Natural killer cell (primary cell): ENCODE measurements around the gene FOXC2. TPM values are rescaled to one million over a fixed set of nuclear protein-coding genes. Genes with fewer than 3 reads are reported as not detected.

Source experiments
- ATAC-seq, 3 donors: fragments of 150-1000 bp in 2 of 3; fragments of 200-7000 bp in 1 of 3; cut with Tn5 transposase; 1 replicate in 1 of 3; 2 replicates in 2 of 3; pipeline ENCODE4 v1.10.0; 2021; ENCODE audit warnings: mild to moderate bottlenecking in 2 of 3, moderate library complexity in 2 of 3
- DNase-seq, 2 donors: peaks; one replicate each; pipeline versions ENCODE4 v3.0.0 to v3.0.0-alpha.2; 2013 to 2021; ENCODE audit warnings: mixed read lengths in 1 of 2
- H3K27ac ChIP-seq: one replicate; pipeline ENCODE4 v1.5.1; 2013; ENCODE audit warnings: mild to moderate bottlenecking, low read length
- H3K27me3 ChIP-seq: one replicate; pipeline ENCODE4 v1.6.1; 2013; ENCODE audit warnings: low read length; ENCODE audit not compliant: control insufficient read depth, insufficient read depth
- H3K36me3 ChIP-seq: one replicate; pipeline ENCODE4 v1.6.1; 2013; ENCODE audit warnings: low read length; ENCODE audit not compliant: control insufficient read depth, insufficient read depth
- H3K4me1 ChIP-seq: one replicate; pipeline ENCODE4 v1.6.1; 2013; ENCODE audit warnings: low read length; ENCODE audit not compliant: control insufficient read depth, insufficient read depth
- H3K4me3 ChIP-seq: one replicate; pipeline ENCODE4 v1.5.1; 2013; ENCODE audit warnings: low read length
- H3K9me3 ChIP-seq: one replicate; pipeline ENCODE4 v1.6.1; 2013; ENCODE audit warnings: low read length; ENCODE audit not compliant: control insufficient read depth, insufficient read depth
- H3K27ac Mint-ChIP-seq, 2 donors: one replicate each; pipeline ENCODE4 v1.8.0; 2022; ENCODE audit warnings: mild to moderate bottlenecking in 2 of 2, mixed read lengths in 2 of 2, moderate library complexity in 1 of 2
- H3K27me3 Mint-ChIP-seq, 2 donors: one replicate each; pipeline ENCODE4 v1.8.0; 2022; ENCODE audit warnings: low read depth in 2 of 2, mixed read lengths in 2 of 2
- H3K36me3 Mint-ChIP-seq: one replicate; pipeline ENCODE4 v1.8.0; 2022; ENCODE audit warnings: mixed read lengths
- H3K4me1 Mint-ChIP-seq, 2 donors: one replicate each; pipeline ENCODE4 v1.8.0; 2022; ENCODE audit warnings: mixed read lengths in 2 of 2
- H3K4me3 Mint-ChIP-seq: one replicate; pipeline ENCODE4 v1.8.0; 2022; ENCODE audit warnings: mild to moderate bottlenecking, moderate library complexity, mixed read lengths
- H3K9me3 Mint-ChIP-seq, 2 donors: one replicate each; pipeline ENCODE4 v1.8.0; 2022; ENCODE audit warnings: mixed read lengths in 2 of 2
- CTCF ChIP-seq: fragments of 200-600 bp; IDR thresholded peaks from one replicate; pipeline ENCODE4 v1.8.0; 2022; ENCODE audit warnings: antibody characterized with exemption
- WGBS: methylation state at CpG from one replicate; pipeline ENCODE4 v1.1.7; 2013; ENCODE audit warnings: missing lambda C conversion rate; ENCODE audit not compliant: insufficient coverage; 5-methylcytosine and 5-hydroxymethylcytosine counted together
- intact Hi-C: fragments of 100-400 bp; cut with micrococcal nuclease; formaldehyde crosslinking; loops from one replicate; pipeline ENCODE4 v1.14.2; 2022
- total RNA-seq, 4 donors: library from RNA; stranded (reverse); fragments of 120-200 nt in 1 of 4; gene quantifications; one replicate each; pipeline versions ENCODE4 v1.2.3 to v1.2.4, GENCODE V29; 2013 to 2022

The FOXC2 gene
- under 1 TPM in 1 of 3 donors, not detected in 2; 0.14 TPM for total RNA-seq
- total RNA-seq (2013) = not detected

- no peak for ATAC-seq
- peaks cover 12% of the 10 kb centered on the region for H3K4me1 ChIP-seq
- H3K4me1 Mint-ChIP-seq = peaks cover 7 to 8% of the 10 kb centered on the region in 2 donors
- H3K9me3 ChIP-seq = no peaks in the 10 kb centered on the region
- H3K36me3 Mint-ChIP-seq = no peaks in the 10 kb centered on the region
- H3K27me3 ChIP-seq = peaks cover 35% of the 10 kb centered on the region
- no peak within 1 kb of the TSS for H3K27ac Mint-ChIP-seq
- intact Hi-C loops = no loop called here
- H3K4me3 Mint-ChIP-seq = no peak within 1 kb of the TSS
- no peaks in the 10 kb centered on the region for H3K36me3 ChIP-seq
- no peak for TF ChIP-seq CTCF
- H3K27ac ChIP-seq = no peak within 1 kb of the TSS
- H3K27me3 Mint-ChIP-seq = peaks cover 39 to 45% of the 10 kb centered on the region in 2 donors
- no peaks in the 10 kb centered on the region for H3K9me3 Mint-ChIP-seq
- no peak within 1 kb of the TSS for H3K4me3 ChIP-seq
- WGBS = 3% methylated on average over 30 of the region's 30 CpGs
- peak in 1 of 2 donors; percentile 68 for DNase-seq
Measured at GRCh38 chr16:86566601-86566965, at the start of gene FOXC2. TSS of gene FOXC2 (plus strand) at chr16:86566829. CDS start at chr16:86567336, 507 bp downstream.

- Histone ChIP-seq H3K4me1 (peaks cover 11% of the 10 kb centered on the region), H3K9me3 (no peaks in the 10 kb centered on the region), H3K36me3 (no peaks in the 10 kb centered on the region), H3K27me3 (peaks cover 46% of the 10 kb centered on the region), H3K4me3 (no peak overlapping the region), H3K27ac (no peak overlapping the region)
- DNase-seq (no peak), ATAC-seq (no peak)
- Mint-ChIP-seq H3K27me3 (peaks cover 61 to 74% of the 10 kb centered on the region in 2 donors), H3K4me1 (peaks cover 0 to 13% of the 10 kb centered on the region in 2 donors), H3K27ac (no peak overlapping the region), H3K36me3 (no peaks in the 10 kb centered on the region), H3K9me3 (no peaks in the 10 kb centered on the region), H3K4me3 (no peak overlapping the region)
- 40% methylated on average over 7 of the region's 9 CpGs for WGBS
- TF ChIP-seq CTCF = no peak
- intact Hi-C loops = no loop called here
Measured at GRCh38 chr16:86517033-86517432, 49.6 kb upstream of the FOXC2 start.

- H3K27me3 ChIP-seq = peaks cover 42% of the 10 kb centered on the region
- Mint-ChIP-seq H3K36me3 (no peaks in the 10 kb centered on the region), H3K27ac (no peak overlapping the region), H3K27me3 (peaks cover 60 to 73% of the 10 kb centered on the region in 2 donors), H3K4me3 (no peak overlapping the region), H3K9me3 (no peaks in the 10 kb centered on the region), H3K4me1 (peaks cover 0 to 13% of the 10 kb centered on the region in 2 donors)
- intact Hi-C loops = no loop called here
- H3K4me1 ChIP-seq = peaks cover 11% of the 10 kb centered on the region
- H3K4me3 ChIP-seq = no peak overlapping the region
- H3K36me3 ChIP-seq = no peaks in the 10 kb centered on the region
- ATAC-seq = no peak
- DNase-seq = peak in 1 of 2 donors; percentile 28
- no peak for TF ChIP-seq CTCF
- H3K9me3 ChIP-seq = no peaks in the 10 kb centered on the region
- no peak overlapping the region for H3K27ac ChIP-seq
- 26% methylated on average over 17 of the region's 17 CpGs for WGBS
Measured at GRCh38 chr16:86517652-86518258, 48.9 kb upstream of the FOXC2 start.
